ENCODE data around the gene SULT1A2.
"Not testable (repeated sequence)": the region's sequence is repeated elsewhere in the genome, so short reads cannot be mapped to it uniquely, and the experiment has no call there.

SULT1A2 gene

GRCh38 chr16:28610595-28611191, 13.8 kb upstream of the SULT1A2 start:
- Histone ChIP-seq H3K4me3 (no peak overlapping the region), H3K27ac (no peak overlapping the region)

GRCh38 chr16:28609631-28610594, 13.1 kb upstream of the SULT1A2 start, which contains the start of gene SULT1A1:
SULT1A1 (minus strand) TSS chr16:28610044; CDS start chr16:28608855, 1,189 bp downstream.
- H3K27ac ChIP-seq = peak within 1 kb of the TSS in 4 of 21 experiments; percentile 5 to 67 (median 32)
- H3K4me3 ChIP-seq = peak within 1 kb of the TSS in 3 of 7 experiments; percentile 9 to 22 (median 16)

GRCh38 chr16:28608867-28609596, 12.2 kb upstream of the SULT1A2 start:
- H3K27ac ChIP-seq = peak overlapping the region in 2 of 21 experiments; percentile 5 to 67
- peak overlapping the region in 2 of 7 experiments; percentile 9 to 22 for H3K4me3 ChIP-seq

GRCh38 chr16:28608496-28608808, 11.6 kb upstream of the SULT1A2 start:
- not testable (repeated sequence) for H3K27ac ChIP-seq

GRCh38 chr16:28607681-28608495, 11.0 kb upstream of the SULT1A2 start:
- H3K4me3 ChIP-seq, H3K27ac ChIP-seq: not testable (repeated sequence)

More at GRCh38 chr16:28608496-28608808, 11.6 kb upstream of the SULT1A2 start:
- H3K4me3 ChIP-seq = not testable (repeated sequence)

GRCh38 chr16:28607116-28607623, 10.3 kb upstream of the SULT1A2 start:
- H3K4me3 ChIP-seq = no peak overlapping the region
- no peak overlapping the region for H3K27ac ChIP-seq

- Histone ChIP-seq H3K4me3 (no peak overlapping the region), H3K27ac (no peak overlapping the region)
Observed at GRCh38 chr16:28606291-28607115, 9.7 kb upstream of the SULT1A2 start.

- Histone ChIP-seq H3K27ac (no peak overlapping the region), H3K4me3 (no peak overlapping the region)
Observed at GRCh38 chr16:28604186-28604565, 7.3 kb upstream of the SULT1A2 start.

- Histone ChIP-seq H3K27ac (no peak overlapping the region), H3K4me3 (no peak overlapping the region)
Observed at GRCh38 chr16:28603381-28604185, 6.7 kb upstream of the SULT1A2 start.

GRCh38 chr16:28602529-28602928, 5.7 kb upstream of the SULT1A2 start:
- no peak overlapping the region for H3K27ac ChIP-seq
- H3K4me3 ChIP-seq = no peak overlapping the region

- H3K27ac ChIP-seq, H3K4me3 ChIP-seq: not testable (repeated sequence)
Observed at GRCh38 chr16:28602062-28602461, 5.2 kb upstream of the SULT1A2 start.

- not testable (repeated sequence) for H3K27ac ChIP-seq, H3K4me3 ChIP-seq
Observed at GRCh38 chr16:28601589-28601988, 4.7 kb upstream of the SULT1A2 start.

GRCh38 chr16:28600965-28601364, 4.1 kb upstream of the SULT1A2 start:
- not testable (repeated sequence) for H3K4me3 ChIP-seq

GRCh38 chr16:28599377-28600285, 2.8 kb upstream of the SULT1A2 start:
- H3K4me3 ChIP-seq, H3K27ac ChIP-seq: not testable (repeated sequence)

More at GRCh38 chr16:28600965-28601364, 4.1 kb upstream of the SULT1A2 start:
- not testable (repeated sequence) for H3K27ac ChIP-seq

- H3K27ac ChIP-seq = no peak overlapping the region
- no peak overlapping the region for H3K4me3 ChIP-seq
Observed at GRCh38 chr16:28597692-28598261, 927 bp upstream of the SULT1A2 start.

GRCh38 chr16:28596115-28596630, 677 bp downstream of the SULT1A2 start:
- no peak overlapping the region for H3K4me3 ChIP-seq
- H3K27ac ChIP-seq = no peak overlapping the region

All from skin epidermis (tissue), 12 donors.